Measurements from ENCODE around the gene JMJD6.

Gene JMJD6

GRCh38 chr17:76676629-76677028 lies 49.8 kb downstream of the JMJD6 start:
- DNase-seq = no peak

GRCh38 chr17:76675648-76676047 lies 50.8 kb downstream of the JMJD6 start:
- DNase-seq = no peak

- no peak for DNase-seq
These were observed 51.8 kb downstream of the JMJD6 start for GRCh38 chr17:76674600-76674999.

GRCh38 chr17:76673729-76674128 lies 52.7 kb downstream of the JMJD6 start:
- DNase-seq = no peak

GRCh38 chr17:76672892-76673291 lies 53.5 kb downstream of the JMJD6 start:
- DNase-seq = no peak

- DNase-seq = peak in 1 of 2 experiments; percentile 56
These were observed 54.0 kb downstream of the JMJD6 start for GRCh38 chr17:76672270-76672851.

- DNase-seq = no peak
These were observed 54.5 kb downstream of the JMJD6 start for GRCh38 chr17:76671912-76672262.

- peak; percentile 100 for DNase-seq
These were observed 55.1 kb downstream of the JMJD6 start for GRCh38 chr17:76671123-76671911.

GRCh38 chr17:76670718-76671122 lies 55.7 kb downstream of the JMJD6 start:
- DNase-seq = no peak

- DNase-seq = no peak
These were observed 56.2 kb downstream of the JMJD6 start for GRCh38 chr17:76670020-76670717.
